ENCODE results near the gene YWHAH. TPM values are rescaled to one million over a fixed set of nuclear protein-coding genes. Genes with fewer than 3 reads are reported as not detected.

Gene YWHAH
- total RNA-seq, 1 donor from 2014 or later, result 110 TPM

DNA sequence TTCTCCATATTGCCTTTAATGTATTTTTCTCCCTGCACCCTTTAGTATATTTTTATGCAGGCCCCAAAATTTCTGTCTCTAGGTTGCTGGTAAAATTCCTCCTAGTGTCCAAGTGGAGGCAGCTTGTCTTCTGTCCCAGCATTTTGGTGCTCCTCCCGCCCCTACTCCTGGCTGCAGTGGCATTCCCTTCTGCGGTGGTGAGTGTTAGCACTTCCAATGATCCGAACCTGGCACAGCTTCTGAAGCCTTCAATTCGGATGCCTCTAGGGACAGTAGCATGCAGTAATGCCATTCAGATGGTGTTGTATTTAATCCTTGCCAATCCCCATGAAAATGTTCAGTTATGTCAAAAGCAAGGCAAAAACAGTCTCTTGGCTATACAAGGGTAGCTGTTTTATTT, 5.9 kb downstream of the YWHAH start:
- no peaks in the 10 kb centered on the region for H3K27me3 Mint-ChIP-seq
- H3K27ac Mint-ChIP-seq, result no peak overlapping the region
- DNase-seq (ENCODE audit: extremely low spot score, unreplicated experiment), result no peak
- peaks cover 41% of the 10 kb centered on the region for H3K4me1 Mint-ChIP-seq (ENCODE audit: unreplicated experiment)
- H3K4me3 Mint-ChIP-seq, result no peak overlapping the region
- no peaks in the 10 kb centered on the region for H3K9me3 Mint-ChIP-seq
- H3K36me3 Mint-ChIP-seq, result peaks cover 45% of the 10 kb centered on the region
- TF ChIP-seq, protein P1, sequence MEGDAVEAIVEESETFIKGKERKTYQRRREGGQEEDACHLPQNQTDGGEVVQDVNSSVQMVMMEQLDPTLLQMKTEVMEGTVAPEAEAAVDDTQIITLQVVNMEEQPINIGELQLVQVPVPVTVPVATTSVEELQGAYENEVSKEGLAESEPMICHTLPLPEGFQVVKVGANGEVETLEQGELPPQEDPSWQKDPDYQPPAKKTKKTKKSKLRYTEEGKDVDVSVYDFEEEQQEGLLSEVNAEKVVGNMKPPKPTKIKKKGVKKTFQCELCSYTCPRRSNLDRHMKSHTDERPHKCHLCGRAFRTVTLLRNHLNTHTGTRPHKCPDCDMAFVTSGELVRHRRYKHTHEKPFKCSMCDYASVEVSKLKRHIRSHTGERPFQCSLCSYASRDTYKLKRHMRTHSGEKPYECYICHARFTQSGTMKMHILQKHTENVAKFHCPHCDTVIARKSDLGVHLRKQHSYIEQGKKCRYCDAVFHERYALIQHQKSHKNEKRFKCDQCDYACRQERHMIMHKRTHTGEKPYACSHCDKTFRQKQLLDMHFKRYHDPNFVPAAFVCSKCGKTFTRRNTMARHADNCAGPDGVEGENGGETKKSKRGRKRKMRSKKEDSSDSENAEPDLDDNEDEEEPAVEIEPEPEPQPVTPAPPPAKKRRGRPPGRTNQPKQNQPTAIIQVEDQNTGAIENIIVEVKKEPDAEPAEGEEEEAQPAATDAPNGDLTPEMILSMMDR (conservative IDR thresholded peaks at IDR 0.05), result no peak

DNA sequence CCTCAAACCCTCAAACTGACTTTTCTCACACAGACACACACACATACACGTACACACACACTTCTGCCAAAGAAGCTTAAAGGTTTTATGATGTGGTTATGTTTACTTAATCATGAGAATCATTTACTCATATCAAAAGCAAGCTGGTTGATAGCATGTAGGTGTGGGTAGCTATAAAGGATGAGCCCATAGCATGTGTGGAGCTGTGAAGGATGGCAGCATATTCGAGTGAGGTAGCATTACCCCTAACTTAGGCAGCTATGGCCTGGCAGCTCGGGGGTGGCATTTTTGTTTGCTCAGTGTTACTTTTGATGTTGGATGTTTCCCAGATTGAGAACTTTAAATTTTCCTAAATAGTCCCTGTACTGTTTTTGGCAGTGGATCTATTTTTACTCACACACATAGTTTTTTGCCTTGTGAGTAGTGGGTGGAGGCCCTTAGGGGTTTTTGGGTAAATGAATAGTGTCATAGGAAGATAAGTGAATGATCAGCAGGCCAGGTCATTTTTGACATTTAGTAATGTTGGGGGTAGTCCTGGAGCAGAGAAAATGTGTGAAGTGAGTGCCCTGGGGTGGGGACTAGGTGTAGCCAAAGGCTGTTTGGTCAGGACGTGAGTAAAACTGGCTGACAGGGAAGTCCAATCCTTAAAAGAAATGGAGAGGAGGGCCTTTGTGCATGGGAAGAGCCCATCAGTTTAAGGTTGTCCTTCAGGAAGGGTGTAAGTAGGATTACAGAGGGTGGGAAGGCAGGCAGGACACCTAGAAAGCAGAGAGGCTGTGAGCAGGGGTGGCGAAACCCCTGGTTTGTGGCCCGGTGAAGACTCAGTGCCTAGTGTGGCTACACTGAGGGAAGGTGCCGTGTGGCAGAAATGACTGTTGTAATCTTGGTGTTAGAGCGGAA, 7.1 kb downstream of the YWHAH start:
- Mint-ChIP-seq H3K27me3 (no peaks in the 10 kb centered on the region), H3K27ac (peak overlapping the region; percentile 24), H3K4me1 (ENCODE audit: unreplicated experiment) (peaks cover 41% of the 10 kb centered on the region), H3K36me3 (peaks cover 52% of the 10 kb centered on the region), H3K4me3 (no peak overlapping the region), H3K9me3 (no peaks in the 10 kb centered on the region)
- no peak for DNase-seq (ENCODE audit: extremely low spot score, unreplicated experiment)
- TF ChIP-seq, protein P1 (conservative IDR thresholded peaks at IDR 0.05), result no peak

DNA sequence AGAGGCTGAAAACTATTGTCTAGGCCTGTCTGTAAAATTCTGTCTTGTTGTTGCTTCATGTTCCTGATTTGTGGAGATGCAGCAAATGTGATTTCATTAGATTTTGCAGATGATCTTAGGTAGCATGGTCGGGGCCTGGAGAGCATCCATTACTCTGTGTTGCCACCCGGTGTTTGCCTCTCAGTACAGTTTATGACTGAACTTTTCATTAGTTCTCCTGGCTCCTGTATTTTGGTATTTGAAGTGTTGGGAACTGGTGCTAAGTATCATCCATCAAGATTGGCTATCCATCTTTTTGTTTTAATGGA, 7.7 kb downstream of the YWHAH start:
- Mint-ChIP-seq H3K4me3 (no peak overlapping the region), H3K27me3 (no peaks in the 10 kb centered on the region), H3K27ac (peak overlapping the region; percentile 24), H3K36me3 (peaks cover 57% of the 10 kb centered on the region), H3K4me1 (ENCODE audit: unreplicated experiment) (peaks cover 40% of the 10 kb centered on the region), H3K9me3 (no peaks in the 10 kb centered on the region)
- TF ChIP-seq, protein P1 (conservative IDR thresholded peaks at IDR 0.05), result no peak
- DNase-seq (ENCODE audit: extremely low spot score, unreplicated experiment), result no peak

DNA sequence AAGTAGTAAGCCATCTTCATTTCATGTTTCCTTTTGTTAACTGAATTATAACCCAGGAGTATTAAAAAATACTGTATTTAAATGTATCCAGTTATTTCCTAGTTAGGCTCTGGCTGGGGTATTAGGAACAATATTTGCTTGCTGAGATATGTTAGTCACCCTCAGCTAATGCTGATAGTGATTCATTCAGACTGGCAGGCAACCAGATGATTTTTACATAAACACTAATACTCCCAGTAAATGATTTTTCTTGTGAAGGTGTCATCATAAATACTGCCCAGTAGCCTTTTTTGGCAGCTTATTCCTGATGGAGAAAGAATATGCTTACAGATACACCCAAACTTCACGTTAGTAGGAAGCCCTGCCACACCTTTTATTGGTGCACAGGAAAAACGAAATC, 8.1 kb downstream of the YWHAH start:
- H3K27ac Mint-ChIP-seq, result peak overlapping the region; percentile 24
- TF ChIP-seq, protein P1 (conservative IDR thresholded peaks at IDR 0.05), result no peak
- H3K27me3 Mint-ChIP-seq, result no peaks in the 10 kb centered on the region
- no peak for DNase-seq (ENCODE audit: extremely low spot score, unreplicated experiment)
- no peak overlapping the region for H3K4me3 Mint-ChIP-seq
- peaks cover 35% of the 10 kb centered on the region for H3K4me1 Mint-ChIP-seq (ENCODE audit: unreplicated experiment)
- peaks cover 57% of the 10 kb centered on the region for H3K36me3 Mint-ChIP-seq
- no peaks in the 10 kb centered on the region for H3K9me3 Mint-ChIP-seq

DNA sequence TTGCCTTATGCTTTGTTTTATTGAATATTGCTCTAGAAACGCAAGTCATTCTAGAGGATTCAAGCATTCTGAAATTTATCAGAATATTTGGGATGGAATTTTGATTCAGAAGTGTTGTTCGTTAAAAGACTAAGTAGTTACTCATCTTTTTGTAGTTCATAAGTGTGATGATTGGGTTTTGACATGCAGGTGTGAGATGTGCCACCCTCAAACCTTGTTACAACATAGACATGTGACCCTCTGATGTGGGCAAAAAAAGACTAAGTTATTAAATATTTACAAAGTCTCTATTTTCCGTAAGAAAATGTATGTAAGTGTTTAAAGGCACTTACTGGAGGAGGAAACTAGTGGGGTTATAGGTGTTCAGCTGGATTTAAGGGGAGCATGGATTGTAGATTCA, 8.9 kb downstream of the YWHAH start:
- H3K4me3 Mint-ChIP-seq, result no peak overlapping the region
- H3K27me3 Mint-ChIP-seq, result no peaks in the 10 kb centered on the region
- no peak overlapping the region for H3K27ac Mint-ChIP-seq
- H3K36me3 Mint-ChIP-seq, result peaks cover 57% of the 10 kb centered on the region
- peaks cover 34% of the 10 kb centered on the region for H3K4me1 Mint-ChIP-seq (ENCODE audit: unreplicated experiment)
- DNase-seq (ENCODE audit: extremely low spot score, unreplicated experiment), result no peak
- TF ChIP-seq, protein P1 (conservative IDR thresholded peaks at IDR 0.05), result no peak
- H3K9me3 Mint-ChIP-seq, result no peaks in the 10 kb centered on the region

All from type B pancreatic cell (in vitro differentiated cells).